ENCODE results near the gene NPBWR2. TPM values are rescaled to one million over a fixed set of nuclear protein-coding genes. Genes with fewer than 3 reads are reported as not detected.

The NPBWR2 gene
- total and polyA plus RNA-seq, 2 donors (not counting 3 experiments of a cell fraction or from before 2014, with no cell fraction given) = not detected

- Histone ChIP-seq H3K4me3 (replicated peaks in 1 of 3; ENCODE audit: insufficient read depth in 1 of 3, low read depth in 1 of 3, low read length in 3 of 3) (no peak overlapping the region), H2AFZ (ENCODE audit: low read depth, low read length) (no peak overlapping the region), H3K27me3 (ENCODE audit: control insufficient read depth in 2 of 2, insufficient read depth in 2 of 2, low read length in 2 of 2) (peaks cover 3 to 6% of the 10 kb centered on the region in 2 experiments), H3K36me3 (ENCODE audit: control insufficient read depth in 2 of 2, extremely low read depth in 1 of 2, insufficient read depth in 2 of 2, low read length in 2 of 2) (no peaks in the 10 kb centered on the region), H3K4me1 (ENCODE audit: control insufficient read depth, extremely low read depth, insufficient read depth, low read length) (no peaks in the 10 kb centered on the region), H3K79me2 (ENCODE audit: control insufficient read depth, insufficient read depth, low read length) (no peaks in the 10 kb centered on the region), H3K4me2 (ENCODE audit: insufficient read depth, low read length) (no peak overlapping the region), H3K27ac (ENCODE audit: insufficient read depth, low read depth, low read length) (no peak overlapping the region), H4K20me1 (replicated peaks; ENCODE audit: control insufficient read depth, extremely low read depth, insufficient read depth, low read length) (no peaks in the 10 kb centered on the region), H3K9me1 (replicated peaks; ENCODE audit: control insufficient read depth, extremely low read depth, insufficient read depth, low read length) (no peaks in the 10 kb centered on the region), H3K9ac (replicated peaks; ENCODE audit: extremely low read depth, insufficient read depth, low read length) (no peak overlapping the region), H3K9me3 (replicated peaks; ENCODE audit: control insufficient read depth, insufficient read depth, low read length) (no peaks in the 10 kb centered on the region)
- intact Hi-C loops (cut with micrococcal nuclease) (no loop called here), dilution Hi-C loops (cut with MboI; ENCODE audit: extremely low pct_ligation_motif_present, low sequenced_read_pairs) (no loop called here)
- BruUV-seq (replicated peaks) = no TSS peak
- FAIRE-seq (no peak), DNase-seq (ENCODE audit: low read depth, low spot score) (no peak)
- TF ChIP-seq MYC (IDR thresholded peaks at IDR 0.05; ENCODE audit: low read depth, low read length) = no peak
- TF ChIP-seq FOS (IDR thresholded peaks at IDR 0.05; ENCODE audit: borderline replicate concordance, insufficient read depth, low read length) = no peak
- TF ChIP-seq GATA2 (IDR thresholded peaks at IDR 0.05; ENCODE audit: insufficient read depth, insufficient read length, low read depth, low read length) = no peak
- no peak for TF ChIP-seq POLR2AphosphoS5 (IDR thresholded peaks at IDR 0.05; ENCODE audit: insufficient read depth, low read depth, low read length)
- TF ChIP-seq MAX (IDR thresholded peaks at IDR 0.05; ENCODE audit: insufficient read depth, insufficient read length) = no peak
- TF ChIP-seq JUN (IDR thresholded peaks at IDR 0.05; ENCODE audit: borderline replicate concordance, insufficient read depth, insufficient read length, low read depth) = no peak
- no peak for TF ChIP-seq EZH2 (IDR thresholded peaks at IDR 0.05; ENCODE audit: borderline replicate concordance, low read depth, low read length, severe bottlenecking)
- no peak for TF ChIP-seq POLR2A (IDR thresholded peaks at IDR 0.05; ENCODE audit: low read depth, low read length)
- TF ChIP-seq CTCF (IDR thresholded peaks at IDR 0.05; ENCODE audit: extremely low read depth in 1 of 2, insufficient read depth in 1 of 2, low read depth in 1 of 2, low read length in 2 of 2) = no peak
- ChIA-PET CTCF (no interaction called here), POLR2A (no interaction called here)
These were observed 11.4 kb downstream of the NPBWR2 start for GRCh38 chr20:64095927-64096326.
